HepG2 (cell line): ENCODE data around the gene CLASRP. TPM values are rescaled to one million over a fixed set of nuclear protein-coding genes. Genes with fewer than 3 reads are reported as not detected.

Experiments used
- GPN1 ChIP-seq: sonication (generic); formaldehyde crosslinking; IDR thresholded peaks from 2 replicates; pipeline ENCODE4 v1.5.1; 2020; ENCODE audit warnings: missing genetic modification reagents, borderline replicate concordance
- HDAC2 ChIP-seq: sonication (generic); formaldehyde crosslinking; IDR thresholded peaks from 2 replicates; pipeline ENCODE4 v1.4.0; 2020; ENCODE audit warnings: missing genetic modification reagents
- JDP2 ChIP-seq: sonication (generic); formaldehyde crosslinking; IDR thresholded peaks from 2 replicates; pipeline ENCODE4 v1.8.1; 2022; ENCODE audit warnings: missing genetic modification reagents, borderline replicate concordance
- KDM4B ChIP-seq: sonication (generic); formaldehyde crosslinking; IDR thresholded peaks from 2 replicates; pipeline ENCODE4 v1.4.0; 2020; ENCODE audit warnings: missing genetic modification reagents
- SALL2 ChIP-seq: sonication (generic); formaldehyde crosslinking; IDR thresholded peaks from 2 replicates; pipeline ENCODE4 v1.8.1; 2023; ENCODE audit warnings: mild to moderate bottlenecking, missing genetic modification reagents, inconsistent platforms
- SOX6 ChIP-seq, 2 experiments: fragments of 450-650 bp in 1 of 2; sonication (generic) in 1 of 2; formaldehyde crosslinking in 1 of 2; IDR thresholded peaks; 2 replicates each; pipeline versions ENCODE4 v1.4.0 to v1.6.1; 2017 to 2020; ENCODE audit warnings: antibody characterized with exemption in 1 of 2, mild to moderate bottlenecking in 1 of 2, missing genetic modification reagents in 1 of 2
- SPEN ChIP-seq: sonication (generic); formaldehyde crosslinking; IDR thresholded peaks from 2 replicates; pipeline ENCODE4 v1.5.1; 2020; ENCODE audit warnings: low read depth, mild to moderate bottlenecking, missing genetic modification reagents
- TAF1 ChIP-seq: sonication (generic); formaldehyde crosslinking; IDR thresholded peaks from 2 replicates; pipeline ENCODE4 v1.4.0; 2020; ENCODE audit warnings: missing genetic modification reagents
- ZKSCAN8 ChIP-seq: IDR thresholded peaks from 2 replicates; pipeline ENCODE4 v1.6.1; 2016; ENCODE audit warnings: borderline replicate concordance, missing genetic modification reagents, missing compliant biosample characterization
- ZNF816 ChIP-seq: sonication (generic); formaldehyde crosslinking; IDR thresholded peaks from 2 replicates; pipeline ENCODE4 v1.8.0; 2022; ENCODE audit warnings: missing genetic modification reagents, mild to moderate bottlenecking, borderline replicate concordance
- ZSCAN31 ChIP-seq: sonication (generic); formaldehyde crosslinking; IDR thresholded peaks from 2 replicates; pipeline ENCODE4 v1.5.0; 2020; ENCODE audit warnings: low read depth, mild to moderate bottlenecking, missing genetic modification reagents
- ZSCAN9 ChIP-seq: IDR thresholded peaks from 2 replicates; pipeline ENCODE4 v1.6.1; 2016; ENCODE audit warnings: borderline replicate concordance
- polyA plus RNA-seq, 8 experiments: library from polyadenylated mRNA; depleted of rRNA in 3 of 8; stranded (reverse) in 7 of 8; unstranded in 1 of 8; fragments of >200 nt; fragmentation: Illumina TruSeq in 4 of 8; extraction: Trizol in 4 of 8; gene quantifications; 2 replicates each; pipeline versions ENCODE4 v1.2.1 to v1.2.3, GENCODE V29; 2011 to 2016; ENCODE audit warnings: low read depth in 4 of 8, missing spikeins in 1 of 8, mixed read lengths in 1 of 8; ENCODE audit not compliant: insufficient read depth in 1 of 8
- total RNA-seq, 5 experiments: library from RNA; depleted of rRNA; stranded (reverse); fragments of >200 nt; fragmentation: Illumina TruSeq; extraction: Trizol; gene quantifications; 2 replicates each; pipeline ENCODE4 v1.2.3, GENCODE V29; 2016; ENCODE audit warnings: low read depth in 1 of 5
- TF ChIP-seq, protein P1 (sequence below): fragments of 450-650 bp; IDR thresholded peaks from 2 replicates; pipeline ENCODE4 v1.6.1; 2017; ENCODE audit warnings: mild to moderate bottlenecking
- TF ChIP-seq, protein P2 (sequence below): sonication (generic); formaldehyde crosslinking; IDR thresholded peaks from 2 replicates; pipeline ENCODE4 v1.8.0; 2022; ENCODE audit warnings: missing genetic modification reagents, mild to moderate bottlenecking, borderline replicate concordance
- TF ChIP-seq, protein P3 (sequence below): sonication (generic); formaldehyde crosslinking; IDR thresholded peaks from 2 replicates; pipeline ENCODE4 v1.5.0; 2020; ENCODE audit warnings: missing genetic modification reagents, mild to moderate bottlenecking, borderline replicate concordance
- TF ChIP-seq, protein P4 (sequence below): sonication (generic); formaldehyde crosslinking; IDR thresholded peaks from 2 replicates; pipeline ENCODE4 v1.4.0; 2020; ENCODE audit warnings: missing genetic modification reagents
- TF ChIP-seq, protein P5 (sequence below): IDR thresholded peaks from 2 replicates; pipeline ENCODE4 v1.6.1; 2016; ENCODE audit warnings: mild to moderate bottlenecking, missing biosample characterization, missing genetic modification reagents

The CLASRP gene
- total and polyA plus RNA-seq, 2 of the 13 experiments (the other 11 are each of a cell fraction or from before 2014, with no cell fraction given): 32.0 to 51.4 TPM

DNA sequence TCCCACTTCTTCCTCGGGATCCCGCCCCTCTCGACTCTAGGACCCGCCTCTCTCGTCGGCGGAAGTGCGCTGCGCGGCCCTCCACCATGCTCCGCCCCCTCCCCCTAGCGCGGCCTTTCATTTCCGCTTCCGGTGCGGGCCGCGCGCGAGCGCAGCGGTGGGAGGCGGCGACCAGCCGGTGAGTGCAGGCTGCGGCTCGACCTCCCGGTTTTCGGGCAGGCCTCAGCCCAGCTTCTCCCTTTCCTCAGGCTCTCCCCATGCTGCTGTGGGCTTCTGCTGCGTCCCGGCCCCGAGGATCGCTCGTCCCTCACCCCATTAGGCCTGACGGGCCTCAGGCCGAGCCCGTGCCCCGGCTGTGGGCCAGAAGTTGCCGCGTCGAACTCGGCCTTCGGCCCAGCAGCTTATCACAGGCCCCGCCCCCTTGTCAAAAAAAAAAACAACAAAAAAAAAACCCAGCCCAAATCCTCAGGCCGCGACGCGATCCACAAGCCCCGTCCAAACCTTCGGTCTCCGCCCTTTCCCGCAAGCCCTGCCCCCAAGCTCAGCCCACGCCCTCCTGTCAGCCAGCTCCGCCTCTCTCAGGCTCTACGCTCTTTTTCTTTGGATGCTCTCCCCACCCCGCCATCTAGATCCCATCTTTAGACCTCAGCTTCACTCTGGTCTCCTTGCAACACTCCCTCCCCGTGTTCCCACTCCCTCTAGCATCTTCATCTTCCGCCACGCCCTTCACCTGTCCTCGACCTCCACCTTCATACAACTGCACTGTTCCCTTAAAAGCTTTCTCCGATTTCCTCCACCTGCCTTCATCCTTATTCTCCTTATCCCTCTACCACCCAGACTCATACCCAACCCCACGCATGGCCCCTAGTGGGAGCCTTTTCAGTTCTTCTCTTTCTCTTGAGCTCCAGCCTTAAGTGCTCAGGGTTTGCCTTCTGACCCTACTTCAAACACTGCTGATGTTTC is at the start of gene CLASRP (continued):
- TF ChIP-seq, protein P1, sequence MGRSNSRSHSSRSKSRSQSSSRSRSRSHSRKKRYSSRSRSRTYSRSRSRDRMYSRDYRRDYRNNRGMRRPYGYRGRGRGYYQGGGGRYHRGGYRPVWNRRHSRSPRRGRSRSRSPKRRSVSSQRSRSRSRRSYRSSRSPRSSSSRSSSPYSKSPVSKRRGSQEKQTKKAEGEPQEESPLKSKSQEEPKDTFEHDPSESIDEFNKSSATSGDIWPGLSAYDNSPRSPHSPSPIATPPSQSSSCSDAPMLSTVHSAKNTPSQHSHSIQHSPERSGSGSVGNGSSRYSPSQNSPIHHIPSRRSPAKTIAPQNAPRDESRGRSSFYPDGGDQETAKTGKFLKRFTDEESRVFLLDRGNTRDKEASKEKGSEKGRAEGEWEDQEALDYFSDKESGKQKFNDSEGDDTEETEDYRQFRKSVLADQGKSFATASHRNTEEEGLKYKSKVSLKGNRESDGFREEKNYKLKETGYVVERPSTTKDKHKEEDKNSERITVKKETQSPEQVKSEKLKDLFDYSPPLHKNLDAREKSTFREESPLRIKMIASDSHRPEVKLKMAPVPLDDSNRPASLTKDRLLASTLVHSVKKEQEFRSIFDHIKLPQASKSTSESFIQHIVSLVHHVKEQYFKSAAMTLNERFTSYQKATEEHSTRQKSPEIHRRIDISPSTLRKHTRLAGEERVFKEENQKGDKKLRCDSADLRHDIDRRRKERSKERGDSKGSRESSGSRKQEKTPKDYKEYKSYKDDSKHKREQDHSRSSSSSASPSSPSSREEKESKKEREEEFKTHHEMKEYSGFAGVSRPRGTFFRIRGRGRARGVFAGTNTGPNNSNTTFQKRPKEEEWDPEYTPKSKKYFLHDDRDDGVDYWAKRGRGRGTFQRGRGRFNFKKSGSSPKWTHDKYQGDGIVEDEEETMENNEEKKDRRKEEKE: no peak
- peak; percentile 38; the same call in 1 of the 2 replicates for TF ChIP-seq HDAC2 (CRISPR knock-in tag)
- peak; percentile 35; the same call in 1 of the 2 replicates for TF ChIP-seq SALL2
- 0 out of 2 replicates have a peak, but pooled peaks have one; percentile 15 for TF ChIP-seq ZKSCAN8 (CRISPR knock-in tag)
- no peak for TF ChIP-seq GPN1 (CRISPR knock-in tag)
- TF ChIP-seq SPEN (CRISPR knock-in tag): peak; percentile 89
- TF ChIP-seq, protein P2, sequence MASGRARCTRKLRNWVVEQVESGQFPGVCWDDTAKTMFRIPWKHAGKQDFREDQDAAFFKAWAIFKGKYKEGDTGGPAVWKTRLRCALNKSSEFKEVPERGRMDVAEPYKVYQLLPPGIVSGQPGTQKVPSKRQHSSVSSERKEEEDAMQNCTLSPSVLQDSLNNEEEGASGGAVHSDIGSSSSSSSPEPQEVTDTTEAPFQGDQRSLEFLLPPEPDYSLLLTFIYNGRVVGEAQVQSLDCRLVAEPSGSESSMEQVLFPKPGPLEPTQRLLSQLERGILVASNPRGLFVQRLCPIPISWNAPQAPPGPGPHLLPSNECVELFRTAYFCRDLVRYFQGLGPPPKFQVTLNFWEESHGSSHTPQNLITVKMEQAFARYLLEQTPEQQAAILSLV (CRISPR knock-in tag): peak; percentile 73; the same call in 1 of the 2 replicates
- no peak for TF ChIP-seq SOX6 (IDR thresholded peaks at IDR 0.05)
- peak; percentile 48 for TF ChIP-seq SOX6 (CRISPR knock-in tag; IDR thresholded peaks at IDR 0.05)
- TF ChIP-seq, protein P3, sequence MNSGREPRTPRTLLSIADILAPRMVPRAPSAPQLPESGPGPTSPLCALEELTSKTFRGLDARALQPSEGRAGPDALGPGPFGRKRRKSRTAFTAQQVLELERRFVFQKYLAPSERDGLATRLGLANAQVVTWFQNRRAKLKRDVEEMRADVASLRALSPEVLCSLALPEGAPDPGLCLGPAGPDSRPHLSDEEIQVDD (CRISPR knock-in tag): peak; percentile 86; the same call in 1 of the 2 replicates
- no peak for TF ChIP-seq ZSCAN9 (CRISPR knock-in tag)
- TF ChIP-seq ZSCAN31: 0 out of 2 replicates have a peak, but pooled peaks have one; percentile 44
- TF ChIP-seq, protein P4, sequence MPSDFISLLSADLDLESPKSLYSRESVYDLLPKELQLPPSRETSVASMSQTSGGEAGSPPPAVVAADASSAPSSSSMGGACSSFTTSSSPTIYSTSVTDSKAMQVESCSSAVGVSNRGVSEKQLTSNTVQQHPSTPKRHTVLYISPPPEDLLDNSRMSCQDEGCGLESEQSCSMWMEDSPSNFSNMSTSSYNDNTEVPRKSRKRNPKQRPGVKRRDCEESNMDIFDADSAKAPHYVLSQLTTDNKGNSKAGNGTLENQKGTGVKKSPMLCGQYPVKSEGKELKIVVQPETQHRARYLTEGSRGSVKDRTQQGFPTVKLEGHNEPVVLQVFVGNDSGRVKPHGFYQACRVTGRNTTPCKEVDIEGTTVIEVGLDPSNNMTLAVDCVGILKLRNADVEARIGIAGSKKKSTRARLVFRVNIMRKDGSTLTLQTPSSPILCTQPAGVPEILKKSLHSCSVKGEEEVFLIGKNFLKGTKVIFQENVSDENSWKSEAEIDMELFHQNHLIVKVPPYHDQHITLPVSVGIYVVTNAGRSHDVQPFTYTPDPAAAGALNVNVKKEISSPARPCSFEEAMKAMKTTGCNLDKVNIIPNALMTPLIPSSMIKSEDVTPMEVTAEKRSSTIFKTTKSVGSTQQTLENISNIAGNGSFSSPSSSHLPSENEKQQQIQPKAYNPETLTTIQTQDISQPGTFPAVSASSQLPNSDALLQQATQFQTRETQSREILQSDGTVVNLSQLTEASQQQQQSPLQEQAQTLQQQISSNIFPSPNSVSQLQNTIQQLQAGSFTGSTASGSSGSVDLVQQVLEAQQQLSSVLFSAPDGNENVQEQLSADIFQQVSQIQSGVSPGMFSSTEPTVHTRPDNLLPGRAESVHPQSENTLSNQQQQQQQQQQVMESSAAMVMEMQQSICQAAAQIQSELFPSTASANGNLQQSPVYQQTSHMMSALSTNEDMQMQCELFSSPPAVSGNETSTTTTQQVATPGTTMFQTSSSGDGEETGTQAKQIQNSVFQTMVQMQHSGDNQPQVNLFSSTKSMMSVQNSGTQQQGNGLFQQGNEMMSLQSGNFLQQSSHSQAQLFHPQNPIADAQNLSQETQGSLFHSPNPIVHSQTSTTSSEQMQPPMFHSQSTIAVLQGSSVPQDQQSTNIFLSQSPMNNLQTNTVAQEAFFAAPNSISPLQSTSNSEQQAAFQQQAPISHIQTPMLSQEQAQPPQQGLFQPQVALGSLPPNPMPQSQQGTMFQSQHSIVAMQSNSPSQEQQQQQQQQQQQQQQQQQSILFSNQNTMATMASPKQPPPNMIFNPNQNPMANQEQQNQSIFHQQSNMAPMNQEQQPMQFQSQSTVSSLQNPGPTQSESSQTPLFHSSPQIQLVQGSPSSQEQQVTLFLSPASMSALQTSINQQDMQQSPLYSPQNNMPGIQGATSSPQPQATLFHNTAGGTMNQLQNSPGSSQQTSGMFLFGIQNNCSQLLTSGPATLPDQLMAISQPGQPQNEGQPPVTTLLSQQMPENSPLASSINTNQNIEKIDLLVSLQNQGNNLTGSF (CRISPR knock-in tag): peak; percentile 71; the same call in 1 of the 2 replicates
- TF ChIP-seq TAF1 (CRISPR knock-in tag): peak; percentile 89
- 0 out of 2 replicates have a peak, but pooled peaks have one; percentile 41 for TF ChIP-seq KDM4B (CRISPR knock-in tag)
- TF ChIP-seq JDP2 (CRISPR knock-in tag): no peak
- TF ChIP-seq ZNF816 (CRISPR knock-in tag): 0 out of 2 replicates have a peak, but pooled peaks have one; percentile 45
- TF ChIP-seq, protein P5, sequence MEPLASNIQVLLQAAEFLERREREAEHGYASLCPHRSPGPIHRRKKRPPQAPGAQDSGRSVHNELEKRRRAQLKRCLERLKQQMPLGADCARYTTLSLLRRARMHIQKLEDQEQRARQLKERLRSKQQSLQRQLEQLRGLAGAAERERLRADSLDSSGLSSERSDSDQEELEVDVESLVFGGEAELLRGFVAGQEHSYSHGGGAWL: peak; percentile 22; the same call in 1 of the 2 replicates
